ENCODE results near the gene PCDH19.

- TF ChIP-seq CTCF (IDR thresholded peaks at IDR 0.05; ENCODE audit: low read depth, low read length, poor library complexity, severe bottlenecking): no peak
- TF ChIP-seq EZH2phosphoT487 (IDR thresholded peaks at IDR 0.05; ENCODE audit: borderline replicate concordance, low read length): no peak
These were observed 5.2 kb downstream of the PCDH19 start for GRCh38 chrX:100404851-100405250.
